DMS79 treated with DMSO at 0.1 percent for 48 hours (cell line): ENCODE measurements around the gene POLR3K.
"Not testable (repeated sequence)": the region's sequence is repeated elsewhere in the genome, so short reads cannot be mapped to it uniquely, and the experiment has no call there.

ENCODE experiments used
- DNase-seq: peaks from one replicate; lab custom pipeline; 2025; lab: John Stamatoyannopoulos, UW

POLR3K gene

GRCh38 chr16:42691-43090, 10.7 kb downstream of the POLR3K start:
- DNase-seq = no peak

GRCh38 chr16:42069-42457, 11.3 kb downstream of the POLR3K start:
- no peak for DNase-seq

- no peak for DNase-seq
These were observed 11.9 kb downstream of the POLR3K start for GRCh38 chr16:41439-42068.

- no peak for DNase-seq
These were observed 14.2 kb downstream of the POLR3K start for GRCh38 chr16:38941-39892.

GRCh38 chr16:38206-38605, 15.2 kb downstream of the POLR3K start:
- not testable (repeated sequence) for DNase-seq

- no peak for DNase-seq
These were observed 15.9 kb downstream of the POLR3K start for GRCh38 chr16:37511-37910.

GRCh38 chr16:36336-36984, 16.9 kb downstream of the POLR3K start:
- no peak for DNase-seq

- no peak for DNase-seq
These were observed 17.6 kb downstream of the POLR3K start for GRCh38 chr16:35678-36305.

GRCh38 chr16:35011-35677, 18.3 kb downstream of the POLR3K start:
- no peak for DNase-seq

GRCh38 chr16:34648-34987, 18.8 kb downstream of the POLR3K start:
- no peak for DNase-seq

- DNase-seq = no peak
These were observed 19.3 kb downstream of the POLR3K start for GRCh38 chr16:33877-34647.

- not testable (repeated sequence) for DNase-seq
These were observed 20.1 kb downstream of the POLR3K start for GRCh38 chr16:33154-33876.

- not testable (repeated sequence) for DNase-seq
These were observed 22.8 kb downstream of the POLR3K start for GRCh38 chr16:30627-31026.

- DNase-seq = not testable (repeated sequence)
These were observed 27.5 kb downstream of the POLR3K start for GRCh38 chr16:25926-26348.

- not testable (repeated sequence) for DNase-seq
These were observed 29.3 kb downstream of the POLR3K start for GRCh38 chr16:24151-24550.

GRCh38 chr16:20886-21285, 32.5 kb downstream of the POLR3K start:
- not testable (repeated sequence) for DNase-seq

- not testable (repeated sequence) for DNase-seq
These were observed 36.2 kb downstream of the POLR3K start for GRCh38 chr16:17062-17765.

- DNase-seq = not testable (repeated sequence)
These were observed 42.6 kb downstream of the POLR3K start for GRCh38 chr16:10772-11171.

- DNase-seq = no peak
These were observed 43.3 kb downstream of the POLR3K start for GRCh38 chr16:9903-10665.
